Measurements from ENCODE around the gene VSTM4.

DNA sequence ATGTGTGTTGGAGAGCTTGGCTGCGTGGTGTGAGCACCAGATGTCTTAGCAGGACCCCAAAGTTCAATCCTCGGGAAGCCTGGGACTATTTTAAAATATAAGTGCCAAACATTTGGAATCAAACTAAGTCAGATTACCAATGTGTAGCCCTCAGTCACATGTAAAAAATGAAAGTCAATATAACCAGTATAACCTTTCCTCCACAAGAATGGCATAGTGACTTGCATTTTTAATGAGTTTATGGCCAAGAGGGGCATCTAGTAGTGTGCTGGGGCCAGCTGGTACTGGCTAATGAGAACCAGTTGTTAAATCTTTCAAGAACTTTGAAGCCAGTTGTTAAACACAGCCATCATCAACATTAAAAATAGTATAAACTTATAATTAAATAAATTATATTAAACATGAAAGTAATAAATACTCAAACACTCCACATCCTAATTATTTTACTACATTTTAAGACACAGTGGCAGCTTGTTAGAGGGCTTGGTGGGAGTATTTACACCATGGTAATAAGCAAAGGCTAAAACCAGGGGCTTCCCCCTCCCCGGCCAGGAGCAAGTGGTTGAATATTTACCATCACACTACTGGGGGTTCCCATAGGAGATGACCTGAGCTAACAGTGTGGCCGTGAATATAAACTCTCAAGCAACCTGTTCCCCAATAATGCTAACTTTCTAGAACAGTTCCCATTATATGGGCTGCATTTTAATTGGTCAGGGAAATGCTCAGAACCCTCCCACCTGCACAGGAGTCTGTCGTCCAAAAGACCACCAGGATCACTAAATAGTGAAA is 26.4 kb upstream of the VSTM4 start:
- no peak for TF ChIP-seq CEBPB (IDR thresholded peaks at IDR 0.05; ENCODE audit: low read depth, low read length)
- TF ChIP-seq, protein P1, sequence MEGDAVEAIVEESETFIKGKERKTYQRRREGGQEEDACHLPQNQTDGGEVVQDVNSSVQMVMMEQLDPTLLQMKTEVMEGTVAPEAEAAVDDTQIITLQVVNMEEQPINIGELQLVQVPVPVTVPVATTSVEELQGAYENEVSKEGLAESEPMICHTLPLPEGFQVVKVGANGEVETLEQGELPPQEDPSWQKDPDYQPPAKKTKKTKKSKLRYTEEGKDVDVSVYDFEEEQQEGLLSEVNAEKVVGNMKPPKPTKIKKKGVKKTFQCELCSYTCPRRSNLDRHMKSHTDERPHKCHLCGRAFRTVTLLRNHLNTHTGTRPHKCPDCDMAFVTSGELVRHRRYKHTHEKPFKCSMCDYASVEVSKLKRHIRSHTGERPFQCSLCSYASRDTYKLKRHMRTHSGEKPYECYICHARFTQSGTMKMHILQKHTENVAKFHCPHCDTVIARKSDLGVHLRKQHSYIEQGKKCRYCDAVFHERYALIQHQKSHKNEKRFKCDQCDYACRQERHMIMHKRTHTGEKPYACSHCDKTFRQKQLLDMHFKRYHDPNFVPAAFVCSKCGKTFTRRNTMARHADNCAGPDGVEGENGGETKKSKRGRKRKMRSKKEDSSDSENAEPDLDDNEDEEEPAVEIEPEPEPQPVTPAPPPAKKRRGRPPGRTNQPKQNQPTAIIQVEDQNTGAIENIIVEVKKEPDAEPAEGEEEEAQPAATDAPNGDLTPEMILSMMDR (conservative IDR thresholded peaks at IDR 0.05; ENCODE audit: low read depth, low read length): no peak
- no peak for TF ChIP-seq POLR2A (IDR thresholded peaks at IDR 0.05; ENCODE audit: low read depth, low read length)
- no peak for TF ChIP-seq FOS (IDR thresholded peaks at IDR 0.05; ENCODE audit: low read depth, low read length)
- TF ChIP-seq RCOR1 (IDR thresholded peaks at IDR 0.05; ENCODE audit: insufficient replicate concordance, low read length): no peak
- TF ChIP-seq MXI1 (IDR thresholded peaks at IDR 0.05; ENCODE audit: borderline replicate concordance, low read depth, low read length): no peak
- no peak for TF ChIP-seq RFX5 (IDR thresholded peaks at IDR 0.05; ENCODE audit: low read depth, low read length)
- TF ChIP-seq MAFK (IDR thresholded peaks at IDR 0.05; ENCODE audit: low read depth, low read length): no peak
- TF ChIP-seq SMC3 (IDR thresholded peaks at IDR 0.05; ENCODE audit: low read depth, low read length): no peak
- TF ChIP-seq RAD21 (IDR thresholded peaks at IDR 0.05; ENCODE audit: low read length): no peak
- TF ChIP-seq BHLHE40 (IDR thresholded peaks at IDR 0.05; ENCODE audit: low read depth, low read length): no peak
- TF ChIP-seq NFE2L2 (IDR thresholded peaks at IDR 0.05; ENCODE audit: low read depth, low read length): peak; percentile 39; the same call in 1 of the 2 replicates
- TF ChIP-seq, protein P2, sequence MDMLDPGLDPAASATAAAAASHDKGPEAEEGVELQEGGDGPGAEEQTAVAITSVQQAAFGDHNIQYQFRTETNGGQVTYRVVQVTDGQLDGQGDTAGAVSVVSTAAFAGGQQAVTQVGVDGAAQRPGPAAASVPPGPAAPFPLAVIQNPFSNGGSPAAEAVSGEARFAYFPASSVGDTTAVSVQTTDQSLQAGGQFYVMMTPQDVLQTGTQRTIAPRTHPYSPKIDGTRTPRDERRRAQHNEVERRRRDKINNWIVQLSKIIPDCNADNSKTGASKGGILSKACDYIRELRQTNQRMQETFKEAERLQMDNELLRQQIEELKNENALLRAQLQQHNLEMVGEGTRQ (IDR thresholded peaks at IDR 0.05; ENCODE audit: low read depth, low read length): no peak
